SK-N-MC (cell line): ENCODE results near the gene KIF26A.

Experiments used
- DNase-seq: peaks from one replicate; pipeline ENCODE4 v3.0.0-alpha.2; 2011; ENCODE audit warnings: low read depth, low spot score
- H3K27ac ChIP-seq: fragments of 200-600 bp; sonication (generic); 2 replicates; pipeline ENCODE4 v1.5.1; 2016; ENCODE audit warnings: mixed run types
- H3K36me3 ChIP-seq: fragments of 200-600 bp; sonication (generic); 2 replicates; pipeline ENCODE4 v1.6.1; 2017; ENCODE audit warnings: antibody characterized with exemption, low read length, mixed read lengths; ENCODE audit not compliant: insufficient read depth
- H3K4me3 ChIP-seq: fragments of 200-600 bp; sonication (generic); 2 replicates; pipeline ENCODE4 v1.5.1; 2016
- H3K9ac ChIP-seq: fragments of 200-600 bp; sonication (generic); 2 replicates; pipeline ENCODE4 v1.8.0; 2017; ENCODE audit warnings: mixed run types, mixed read lengths; ENCODE audit not compliant: insufficient read length
- H3K9me3 ChIP-seq: fragments of 200-600 bp; sonication (generic); 2 replicates; pipeline ENCODE4 v1.6.1; 2017; ENCODE audit warnings: low read depth, mild to moderate bottlenecking, antibody characterized with exemption, low read length, moderate library complexity, mixed read lengths
- EZH2 ChIP-seq: fragments of 200-600 bp; sonication (generic); IDR thresholded peaks from one replicate; pipeline ENCODE4 v1.6.1; 2017; ENCODE audit warnings: antibody characterized with exemption
- FOXP2 ChIP-seq: optimal IDR thresholded peaks from 2 replicates; pipeline ENCODE3; 2011; ENCODE audit warnings: mild to moderate bottlenecking, moderate library complexity; ENCODE audit not compliant: insufficient read depth; ENCODE audit errors: extremely low read length, control extremely low read depth
- POLR2AphosphoS5 ChIP-seq: IDR thresholded peaks from 2 replicates; pipeline ENCODE4 v1.6.1; 2012; ENCODE audit warnings: mild to moderate bottlenecking, low read depth, low read length, borderline replicate concordance

The KIF26A gene

GRCh38 chr14:104100171-104101085 lies 38.0 kb upstream of the KIF26A start:
- Histone ChIP-seq H3K36me3 (no peaks in the 10 kb centered on the region), H3K9me3 (no peaks in the 10 kb centered on the region), H3K4me3 (no peak overlapping the region), H3K27ac (no peak overlapping the region), H3K9ac (no peak overlapping the region)
- no peak for DNase-seq
- TF ChIP-seq FOXP2 (no peak), EZH2 (no peak), POLR2AphosphoS5 (no peak)

DNA sequence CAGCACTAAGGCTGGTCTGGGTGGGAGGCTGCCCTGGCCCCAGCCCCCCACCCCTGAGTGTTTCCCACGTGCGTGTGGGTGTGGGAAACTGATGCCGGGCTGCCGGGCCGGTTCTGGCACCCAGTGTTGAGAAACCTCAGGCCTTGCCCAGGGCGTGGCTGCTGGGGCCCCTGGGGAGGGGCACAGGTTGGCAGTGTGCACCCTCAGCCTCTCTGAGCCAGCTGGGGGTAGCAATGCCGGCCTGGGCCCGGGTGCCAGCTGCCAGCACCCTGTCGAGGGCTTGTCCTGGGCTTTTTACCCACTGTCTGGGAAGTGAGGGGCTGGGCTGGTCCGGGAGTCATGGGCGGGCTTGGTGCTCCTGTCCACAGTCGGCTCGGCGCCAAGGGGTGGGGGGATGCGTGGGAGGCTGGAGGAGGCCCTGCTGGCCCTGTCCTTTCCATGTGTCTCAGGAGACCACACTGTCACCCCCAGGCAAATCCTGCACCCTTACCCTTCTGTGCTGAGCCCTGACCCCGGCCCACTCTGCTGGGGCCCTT lies 37.2 kb upstream of the KIF26A start:
- no peak for DNase-seq
- TF ChIP-seq POLR2AphosphoS5, result no peak
- TF ChIP-seq EZH2, result no peak
- no peak for TF ChIP-seq FOXP2
- Histone ChIP-seq H3K9ac (no peak overlapping the region), H3K27ac (no peak overlapping the region), H3K36me3 (no peaks in the 10 kb centered on the region), H3K4me3 (no peak overlapping the region), H3K9me3 (no peaks in the 10 kb centered on the region)

- DNase-seq, result no peak
Measured at GRCh38 chr14:104101651-104102281, 36.6 kb upstream of the KIF26A start.

DNA sequence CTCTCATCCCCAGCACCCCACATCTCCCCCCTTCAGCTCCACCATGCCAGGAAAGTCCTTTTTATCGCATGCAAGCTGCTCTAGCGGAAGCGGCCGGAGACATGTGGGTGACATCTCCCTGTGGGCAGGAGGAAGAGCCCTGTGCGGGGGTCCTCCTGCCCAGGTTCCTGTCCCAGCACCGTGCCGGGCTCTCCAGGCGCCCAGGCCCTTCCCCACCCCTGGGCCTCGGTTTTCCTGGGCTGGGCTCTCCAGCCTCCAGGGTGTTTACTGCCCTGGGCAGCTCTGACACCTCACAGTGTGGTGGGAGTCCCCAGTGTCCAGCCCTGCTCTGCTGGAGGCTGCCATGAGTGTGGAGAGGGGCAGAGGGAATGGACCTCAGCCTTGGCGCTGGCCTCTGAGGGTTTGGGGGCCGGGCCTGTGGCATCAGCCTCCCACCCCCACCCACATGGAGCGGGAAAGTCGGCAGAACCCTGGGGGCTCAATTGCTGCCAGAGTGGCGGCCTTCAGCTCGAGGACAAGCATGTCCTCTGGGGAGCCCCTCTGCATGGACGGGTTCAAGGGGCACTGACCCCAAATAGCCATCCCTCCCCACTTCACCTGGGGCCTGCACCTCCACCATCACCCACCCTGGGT lies 36.0 kb upstream of the KIF26A start:
- Histone ChIP-seq H3K9me3 (no peaks in the 10 kb centered on the region), H3K27ac (no peak overlapping the region), H3K4me3 (no peak overlapping the region), H3K36me3 (no peaks in the 10 kb centered on the region), H3K9ac (no peak overlapping the region)
- no peak for TF ChIP-seq POLR2AphosphoS5
- no peak for TF ChIP-seq EZH2
- no peak for TF ChIP-seq FOXP2
- DNase-seq, result no peak

More at GRCh38 chr14:104101651-104102281, 36.6 kb upstream of the KIF26A start:
- TF ChIP-seq POLR2AphosphoS5, result no peak
- no peak for TF ChIP-seq EZH2
- TF ChIP-seq FOXP2, result no peak
- H3K27ac ChIP-seq, result no peak overlapping the region
- no peaks in the 10 kb centered on the region for H3K36me3 ChIP-seq
- no peak overlapping the region for H3K9ac ChIP-seq
- H3K4me3 ChIP-seq, result no peak overlapping the region
- H3K9me3 ChIP-seq, result no peaks in the 10 kb centered on the region

DNA sequence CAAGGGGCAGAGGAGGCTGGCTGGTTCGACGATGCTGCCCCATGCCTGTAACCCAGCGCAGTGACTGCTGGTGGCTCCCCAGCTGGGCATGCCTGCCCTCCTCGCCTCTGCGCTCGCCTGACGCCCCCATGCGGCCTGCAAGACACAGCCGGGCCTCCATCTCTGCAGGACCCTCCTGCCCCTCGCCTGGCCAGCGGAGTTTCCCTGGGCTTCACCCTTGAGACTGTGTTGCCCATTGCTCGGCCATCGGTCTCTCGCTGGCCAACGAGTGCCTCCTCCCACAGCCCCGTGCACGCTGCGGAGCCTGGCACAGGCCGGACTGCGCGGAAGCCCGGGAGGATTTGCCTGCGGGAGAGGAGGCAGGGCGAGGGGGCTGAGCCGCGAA lies 35.3 kb upstream of the KIF26A start:
- H3K4me3 ChIP-seq, result no peak overlapping the region
- H3K9me3 ChIP-seq, result no peaks in the 10 kb centered on the region
- no peaks in the 10 kb centered on the region for H3K36me3 ChIP-seq
- DNase-seq, result no peak
- H3K9ac ChIP-seq, result no peak overlapping the region
- no peak overlapping the region for H3K27ac ChIP-seq
- no peak for TF ChIP-seq POLR2AphosphoS5
- TF ChIP-seq FOXP2, result no peak
- no peak for TF ChIP-seq EZH2

DNA sequence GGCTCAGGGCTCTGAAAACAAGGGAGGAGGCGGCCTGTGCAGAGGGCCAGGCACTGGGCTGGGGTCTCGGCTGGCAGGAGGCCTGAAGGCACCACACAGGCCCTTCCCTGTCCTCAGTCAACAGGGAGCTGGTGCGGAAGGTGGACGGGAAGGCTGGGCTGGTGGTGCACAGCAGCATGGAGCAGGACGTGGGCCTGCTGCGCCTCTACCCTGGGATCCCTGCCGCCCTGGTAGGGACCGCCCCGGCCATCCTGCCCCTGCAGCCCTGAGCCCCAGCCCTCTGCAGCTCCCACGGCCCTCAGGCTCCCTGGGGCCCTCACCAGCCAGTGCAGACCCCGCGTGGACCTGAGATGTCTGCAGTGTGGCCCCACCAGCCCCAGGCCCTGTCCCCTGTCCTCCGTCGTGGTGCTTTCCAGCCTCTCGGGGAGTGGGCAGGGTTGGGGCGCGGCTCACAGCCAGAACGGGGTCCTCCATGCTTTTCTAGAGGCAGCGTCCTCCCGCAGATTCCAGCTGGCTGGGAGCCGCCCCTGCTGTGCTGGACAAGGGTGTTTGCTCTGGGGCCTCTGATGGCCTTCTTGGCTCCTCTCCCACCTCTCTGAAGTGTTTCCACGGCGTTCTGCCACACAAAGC lies 34.8 kb upstream of the KIF26A start:
- Histone ChIP-seq H3K9ac (no peak overlapping the region), H3K36me3 (no peaks in the 10 kb centered on the region), H3K27ac (no peak overlapping the region), H3K9me3 (no peaks in the 10 kb centered on the region), H3K4me3 (no peak overlapping the region)
- TF ChIP-seq POLR2AphosphoS5 (no peak), EZH2 (no peak), FOXP2 (no peak)
- no peak for DNase-seq

DNA sequence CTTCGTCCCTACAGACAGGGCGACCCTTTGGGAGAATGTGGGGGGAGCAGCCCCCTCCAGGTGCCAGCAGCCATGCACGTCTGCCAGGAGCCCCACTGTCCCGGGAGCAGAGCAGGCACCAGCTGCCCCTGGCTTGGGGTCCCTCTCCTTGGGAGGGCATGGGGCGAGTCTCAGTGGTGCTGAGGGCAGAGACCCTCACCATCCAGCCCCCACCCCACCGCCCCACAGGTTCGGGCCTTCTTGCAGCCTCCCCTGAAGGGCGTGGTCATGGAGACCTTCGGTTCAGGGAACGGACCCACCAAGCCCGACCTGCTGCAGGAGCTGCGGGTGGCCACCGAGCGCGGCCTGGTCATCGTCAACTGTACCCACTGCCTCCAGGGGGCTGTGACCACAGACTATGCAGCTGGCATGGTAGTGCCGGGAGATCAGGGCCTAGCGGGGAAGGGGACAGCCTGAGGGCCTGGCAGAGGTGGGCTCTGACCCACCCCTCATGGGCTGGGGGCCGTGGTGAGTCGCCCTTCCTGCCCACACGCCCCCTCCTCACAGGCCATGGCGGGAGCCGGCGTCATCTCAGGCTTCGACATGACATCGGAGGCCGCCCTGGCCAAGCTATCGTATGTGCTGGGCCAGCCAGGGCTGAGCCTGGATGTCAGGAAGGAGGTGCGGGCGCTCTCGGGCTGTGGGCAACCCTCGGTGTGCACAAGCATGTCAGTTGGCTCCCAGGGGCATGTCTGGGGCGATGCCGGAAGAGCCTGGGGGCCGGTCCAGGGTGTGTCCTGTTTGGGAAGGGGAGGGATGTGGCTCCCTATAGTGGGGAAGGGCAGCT lies 34.1 kb upstream of the KIF26A start:
- Histone ChIP-seq H3K27ac (no peak overlapping the region), H3K36me3 (no peaks in the 10 kb centered on the region), H3K9me3 (no peaks in the 10 kb centered on the region), H3K4me3 (no peak overlapping the region), H3K9ac (no peak overlapping the region)
- no peak for DNase-seq
- TF ChIP-seq EZH2, result no peak
- TF ChIP-seq FOXP2, result no peak
- TF ChIP-seq POLR2AphosphoS5, result no peak
